NCI-H1417 (cell line): Measurements from ENCODE around the gene SNAI3.
A peak's percentile ranks its signal among the peaks of the same experiment; 100 is the strongest.

Experiments used
- DNase-seq, 3 experiments: peaks; one replicate each; lab custom pipeline; 2025; lab: John Stamatoyannopoulos, UW

SNAI3 gene

GRCh38 chr16:88686439-88687253, at the start of gene SNAI3:
Gene SNAI3 (minus strand): TSS chr16:88686507. CDS start chr16:88686406, 101 bp downstream.
- DNase-seq = peak; percentile 71 to 80 (median 78)

- peak in 1 of 3 experiments; percentile 14 for DNase-seq
These were observed 49.8 kb upstream of the SNAI3 start for GRCh38 chr16:88736088-88736487.

- DNase-seq = no peak
These were observed 49.3 kb upstream of the SNAI3 start for GRCh38 chr16:88735616-88736015.

- no peak for DNase-seq
These were observed 48.8 kb upstream of the SNAI3 start for GRCh38 chr16:88735121-88735520.

GRCh38 chr16:88734361-88734728, 48.0 kb upstream of the SNAI3 start:
- no peak for DNase-seq

DNA sequence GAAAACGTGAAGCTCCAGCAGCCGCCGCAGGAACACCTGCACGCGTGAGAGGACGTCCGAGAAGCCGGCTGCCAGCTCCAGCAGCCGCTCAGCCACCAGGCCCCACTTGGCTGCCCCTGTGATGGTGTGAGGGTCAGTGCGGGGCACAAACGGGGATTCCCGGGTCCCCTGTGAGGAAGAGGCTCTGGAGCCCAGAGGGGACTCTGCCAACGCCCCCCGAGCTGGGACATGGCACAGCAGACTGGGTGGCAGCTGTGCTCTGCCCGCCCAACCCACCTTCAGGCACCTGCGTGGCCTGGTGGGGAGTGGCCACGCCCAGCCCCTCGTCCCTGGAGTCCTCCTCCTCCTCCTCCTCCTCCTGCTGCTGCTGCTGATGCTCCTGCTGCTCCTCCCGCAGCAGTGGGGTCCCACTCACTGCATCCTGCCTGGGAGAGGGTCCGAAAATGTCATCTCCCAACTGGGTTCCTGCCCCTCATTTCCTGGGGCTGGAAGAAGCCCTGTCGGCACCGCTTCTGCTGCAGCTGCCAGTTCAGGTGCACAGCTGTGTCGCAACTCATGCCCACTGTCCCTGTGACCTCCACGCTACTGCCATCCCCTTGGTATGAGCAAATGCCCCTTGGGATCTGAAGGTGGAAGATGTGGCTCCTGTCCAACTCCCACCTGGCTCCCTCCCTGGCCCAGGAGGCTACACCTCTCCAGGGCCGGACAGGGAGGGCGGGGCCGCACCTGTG, 47.5 kb upstream of the SNAI3 start:
- DNase-seq = peak in 1 of 3 experiments; percentile 1

- DNase-seq = no peak
These were observed 46.6 kb upstream of the SNAI3 start for GRCh38 chr16:88732961-88733294.

- peak in 2 of 3 experiments; percentile 16 to 43 for DNase-seq
These were observed 46.1 kb upstream of the SNAI3 start for GRCh38 chr16:88732172-88732960.

GRCh38 chr16:88731699-88732098, 45.4 kb upstream of the SNAI3 start:
- peak in 1 of 3 experiments; percentile 16 for DNase-seq

DNA sequence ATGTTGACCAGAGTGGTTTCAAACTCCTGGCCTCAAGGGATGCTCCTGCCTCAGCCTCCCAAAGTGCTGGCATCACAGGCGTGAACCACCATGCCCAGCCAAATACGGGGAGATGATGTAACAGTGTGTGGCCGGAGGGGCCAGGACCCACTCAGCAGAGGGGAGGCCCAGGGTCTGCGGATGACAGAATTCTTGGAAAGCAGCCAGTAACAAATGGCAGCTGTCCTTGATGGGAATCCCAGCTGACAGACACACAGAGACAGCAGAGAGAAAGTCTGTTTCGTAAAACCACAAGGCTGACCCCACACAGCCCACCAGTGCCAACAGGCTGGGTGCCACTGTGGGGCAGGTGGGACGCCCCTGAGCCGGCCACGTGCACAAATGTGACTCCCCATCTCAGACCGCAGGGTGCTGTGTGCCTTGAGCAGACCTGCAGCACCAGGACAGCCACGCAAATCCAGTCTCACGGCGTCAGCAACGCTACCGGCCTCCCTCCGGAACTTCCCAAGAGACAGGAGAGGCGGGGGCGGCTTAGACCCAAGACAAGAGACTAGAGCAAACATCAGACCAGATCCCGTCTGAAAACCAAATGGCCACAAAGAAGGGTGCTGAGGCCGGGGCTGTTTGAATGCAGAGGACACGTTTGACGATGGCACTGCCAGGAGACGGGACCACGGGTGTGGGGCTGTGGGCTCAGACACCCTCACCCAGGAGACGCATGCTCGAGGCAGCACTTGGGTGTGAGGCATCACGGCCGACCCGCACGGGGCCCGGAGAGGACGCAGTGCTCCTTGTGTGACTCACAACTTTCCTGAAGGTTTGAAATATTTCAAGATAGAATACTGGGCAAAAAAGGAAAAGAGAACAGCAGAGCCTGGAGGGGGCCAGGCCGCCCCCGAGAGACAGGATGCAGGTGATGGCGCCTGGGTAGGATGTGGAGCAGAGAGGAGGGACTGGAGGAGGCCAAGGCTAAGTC, 44.6 kb upstream of the SNAI3 start:
- peak in 1 of 3 experiments; percentile 20 for DNase-seq

DNA sequence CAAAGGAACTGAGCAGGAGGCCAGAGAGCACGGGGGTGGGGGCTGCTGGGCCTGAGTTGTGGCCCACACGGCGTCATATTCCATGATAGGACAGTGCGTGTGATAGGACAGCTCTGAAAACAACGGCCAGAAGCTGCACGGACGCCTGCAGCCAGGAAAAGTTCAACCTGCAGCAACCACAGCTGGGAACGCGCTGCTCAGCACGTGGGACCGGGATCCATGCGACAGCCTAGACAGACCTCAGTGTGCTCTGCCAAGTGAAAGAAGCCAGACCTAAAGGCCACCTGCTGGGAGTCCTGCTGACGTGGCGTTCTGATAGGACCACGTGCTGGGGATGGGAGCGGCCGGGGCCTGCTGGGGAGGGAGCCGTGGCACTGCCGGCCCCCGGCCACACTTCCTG, 41.6 kb upstream of the SNAI3 start:
- peak; percentile 3 to 69 (median 46) for DNase-seq

DNA sequence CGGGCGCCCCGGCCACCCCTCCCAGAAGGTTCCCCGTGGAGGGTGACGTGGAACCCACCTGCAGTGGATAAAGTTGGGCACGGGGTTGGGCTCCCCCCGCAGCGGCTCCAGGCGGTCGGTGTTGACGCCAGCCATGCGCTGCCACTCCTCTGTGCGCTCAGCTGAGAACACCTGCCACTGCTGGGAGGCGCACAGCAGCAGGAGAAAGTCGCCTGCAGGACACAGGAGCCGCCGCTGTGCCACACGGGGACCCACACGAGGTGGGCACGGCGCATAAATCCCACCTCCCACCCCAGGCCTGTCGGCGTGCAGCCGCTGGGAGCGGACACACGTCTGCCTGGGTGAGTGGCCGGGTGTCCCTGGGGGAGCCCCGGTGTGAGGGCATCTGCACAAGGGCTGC, 40.7 kb upstream of the SNAI3 start:
- DNase-seq = peak; percentile 6 to 66 (median 49)

GRCh38 chr16:88726408-88726749, 40.1 kb upstream of the SNAI3 start:
- DNase-seq = no peak

GRCh38 chr16:88725609-88726407, 39.5 kb upstream of the SNAI3 start:
- peak in 2 of 3 experiments; percentile 31 to 44 for DNase-seq

GRCh38 chr16:88724855-88725555, 38.7 kb upstream of the SNAI3 start:
- no peak for DNase-seq

DNA sequence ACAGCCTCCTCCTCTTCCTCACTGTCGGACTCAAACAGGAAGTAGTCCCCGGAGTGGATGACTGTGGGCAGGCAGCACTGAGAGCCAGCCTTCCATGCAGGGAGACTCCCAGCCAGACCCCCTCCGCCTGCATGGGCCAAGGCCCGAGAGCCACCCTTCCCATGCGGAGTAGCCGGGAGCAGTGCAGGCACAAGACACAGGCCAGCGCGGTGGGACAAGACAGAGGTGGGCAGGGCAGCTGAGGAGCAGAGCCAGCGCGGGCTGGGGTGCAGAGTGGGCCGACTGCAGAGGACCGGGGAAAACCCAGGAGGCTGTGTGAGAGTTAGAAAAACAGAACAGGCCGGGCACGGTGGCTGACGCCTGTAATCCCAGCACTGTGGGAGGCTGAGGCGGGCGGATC, 37.6 kb upstream of the SNAI3 start:
- no peak for DNase-seq

GRCh38 chr16:88723507-88723887, 37.2 kb upstream of the SNAI3 start:
- DNase-seq = no peak

DNA sequence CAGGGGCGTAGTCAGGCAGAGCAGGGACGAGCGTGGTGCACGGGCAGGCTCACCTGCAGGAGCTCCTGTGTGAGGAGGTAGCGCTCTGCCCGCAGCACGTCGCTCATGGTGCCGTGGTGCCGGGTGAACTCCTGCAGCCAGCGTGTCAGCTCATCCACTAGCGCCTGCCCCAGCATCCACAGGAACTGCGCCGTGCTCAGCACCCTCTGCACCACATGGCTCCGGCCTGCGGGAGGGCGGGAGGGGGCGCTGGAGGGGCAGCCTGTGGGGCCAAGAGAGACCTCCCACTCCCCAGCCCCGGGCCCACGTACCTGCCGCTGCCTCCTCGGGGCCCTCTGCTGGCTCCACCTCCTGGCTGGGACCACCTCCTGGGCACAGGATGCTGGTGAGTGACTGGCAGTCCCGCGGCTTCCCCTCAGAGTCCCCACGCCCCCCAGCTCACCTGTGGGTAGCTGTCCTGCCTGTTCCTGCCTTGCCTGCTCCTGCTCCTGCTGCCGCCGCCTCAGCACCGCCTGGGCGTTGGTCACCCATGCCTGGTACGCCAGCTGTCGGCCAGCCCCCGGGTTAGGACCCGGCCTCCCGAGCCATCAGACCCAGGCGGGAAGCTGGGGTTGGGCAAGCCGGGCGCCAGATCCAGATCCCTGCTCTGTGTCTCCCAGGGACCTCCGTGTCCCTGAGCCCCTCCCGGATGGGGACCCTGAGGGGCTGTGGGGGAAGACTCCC, 36.6 kb upstream of the SNAI3 start:
- no peak for DNase-seq
